NCI-H1436 (cell line): ENCODE results near the gene TCF7L1.

Experiments
- DNase-seq: peaks from one replicate; lab custom pipeline; 2025; lab: John Stamatoyannopoulos, UW

Gene TCF7L1

DNA sequence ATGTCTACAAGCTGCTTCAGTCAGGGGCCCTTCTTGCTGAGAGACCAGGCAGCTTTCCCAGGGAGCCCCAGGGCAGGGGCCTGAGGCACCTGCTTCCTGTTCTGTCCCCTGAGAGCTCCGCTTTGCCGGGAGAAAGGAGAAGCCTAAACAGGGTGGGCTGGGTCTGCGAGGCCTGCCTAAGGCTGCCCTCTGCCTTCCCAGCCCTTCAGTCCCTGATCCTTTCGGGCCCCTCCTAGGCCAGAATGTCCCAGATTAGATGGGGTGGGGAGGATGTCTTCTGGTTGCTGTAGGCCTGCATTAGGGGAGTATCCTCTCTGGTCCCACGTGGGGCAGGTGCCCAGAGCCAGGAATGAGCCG lies 122.2 kb downstream of the TCF7L1 start:
- peak; percentile 69 for DNase-seq

GRCh38 chr2:85255813-85256594 lies 122.8 kb downstream of the TCF7L1 start:
- no peak for DNase-seq

DNA sequence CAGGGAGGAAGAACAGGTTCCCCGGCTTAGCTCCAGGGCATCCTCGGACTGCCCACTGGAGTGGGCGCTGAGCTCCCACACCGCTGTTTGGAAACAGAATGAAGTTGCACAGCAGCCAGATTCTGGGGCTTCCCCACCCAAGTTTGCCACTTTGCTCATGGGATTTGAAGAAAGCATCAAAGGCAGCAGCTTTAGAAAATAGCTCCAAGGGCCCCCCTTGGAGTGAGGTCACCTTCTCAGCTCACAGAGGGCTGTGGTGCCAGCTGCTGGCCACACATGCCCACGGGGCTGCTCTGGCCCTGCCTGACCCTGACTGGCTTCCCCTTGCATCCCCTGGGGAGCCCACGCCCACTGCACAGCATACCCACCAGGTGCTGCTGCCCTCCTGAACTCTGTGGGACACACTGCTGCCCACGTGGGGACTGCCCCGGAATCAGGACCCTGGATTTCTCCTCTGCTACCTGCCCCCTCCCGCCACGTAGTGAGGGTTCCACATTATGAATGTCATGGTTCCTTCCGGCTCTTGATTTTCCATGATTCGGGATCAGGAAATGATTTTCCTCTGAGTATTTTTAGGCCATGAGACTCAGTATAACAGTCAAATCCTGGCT lies 124.3 kb downstream of the TCF7L1 start:
- no peak for DNase-seq

DNA sequence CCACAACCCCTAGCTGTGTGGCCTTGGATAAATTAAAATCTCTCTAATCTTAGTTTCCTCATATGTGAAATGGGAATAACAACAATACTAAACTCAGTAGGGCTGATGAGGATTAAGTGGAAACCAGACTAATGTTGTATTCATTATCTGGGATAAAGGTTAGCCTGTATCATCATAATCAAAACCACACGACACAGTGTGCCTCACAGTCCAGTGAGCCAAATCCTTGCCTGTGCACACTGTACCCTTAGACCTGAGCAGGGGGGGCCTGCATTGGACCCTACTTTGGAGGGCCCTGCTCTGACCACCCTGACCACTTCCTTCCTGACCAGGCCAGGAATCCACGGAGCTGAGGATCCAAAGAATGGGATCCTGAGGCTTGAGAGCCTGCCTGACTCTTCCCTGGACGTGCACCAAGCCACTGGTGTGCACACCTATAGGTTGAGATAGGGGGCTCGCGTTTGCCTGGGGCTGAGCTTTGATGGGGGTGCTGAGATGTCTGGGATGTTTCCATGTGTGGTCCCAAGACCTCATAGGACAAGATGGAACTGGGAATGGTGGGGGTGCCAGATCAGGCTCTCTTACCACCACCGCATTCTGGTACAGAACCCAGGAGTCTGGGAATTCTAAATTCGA lies 124.9 kb downstream of the TCF7L1 start:
- no peak for DNase-seq

GRCh38 chr2:85259101-85259590 lies 126.0 kb downstream of the TCF7L1 start:
- DNase-seq, result no peak

- DNase-seq, result no peak
Measured at GRCh38 chr2:85259879-85260278, 126.7 kb downstream of the TCF7L1 start.

DNA sequence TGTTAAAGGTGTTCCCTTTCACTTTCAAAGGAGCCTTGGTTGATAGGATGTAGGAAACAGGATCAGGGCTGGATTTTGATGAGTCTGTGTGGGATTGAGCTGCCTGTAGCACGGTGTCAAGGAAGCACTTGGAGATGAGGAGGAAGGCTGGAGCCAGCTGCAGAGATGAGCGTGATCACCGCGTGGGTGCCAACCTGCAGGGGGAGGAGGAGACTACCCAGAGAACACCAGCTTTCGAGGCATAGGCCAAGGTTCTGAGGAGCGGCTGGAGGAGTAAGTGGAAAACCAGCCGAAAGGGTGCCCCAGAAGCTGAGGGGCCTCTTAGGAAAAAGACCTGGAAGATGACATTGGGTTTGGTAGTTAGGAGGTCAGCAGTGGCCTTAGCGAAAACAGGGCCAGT lies 130.4 kb downstream of the TCF7L1 start:
- DNase-seq, result no peak

- DNase-seq, result no peak
Measured at GRCh38 chr2:85264471-85264870, 131.3 kb downstream of the TCF7L1 start.

- no peak for DNase-seq
Measured at GRCh38 chr2:85265304-85265703, 132.1 kb downstream of the TCF7L1 start.

- no peak for DNase-seq
Measured at GRCh38 chr2:85266146-85267041, 133.2 kb downstream of the TCF7L1 start.

DNA sequence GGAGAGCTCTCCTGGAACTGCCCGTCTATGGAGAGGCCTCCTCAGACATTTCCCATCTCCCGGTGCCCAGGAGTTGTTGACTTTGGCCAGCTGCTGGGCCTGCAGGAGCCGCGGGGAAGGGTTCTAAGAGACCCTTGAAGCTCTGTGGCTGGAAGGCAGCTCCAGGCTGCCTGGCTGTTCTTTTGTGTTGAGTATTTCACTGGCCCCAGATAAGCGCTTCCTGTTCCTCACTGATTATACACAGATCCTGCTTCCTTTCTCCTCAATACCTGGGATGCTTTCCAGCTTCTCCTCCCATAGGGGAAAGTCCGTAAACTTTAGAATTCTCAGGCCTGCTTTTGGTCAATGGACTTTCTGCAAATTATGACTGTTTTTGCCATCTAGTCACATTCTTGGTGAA lies 136.8 kb downstream of the TCF7L1 start:
- DNase-seq, result no peak

DNA sequence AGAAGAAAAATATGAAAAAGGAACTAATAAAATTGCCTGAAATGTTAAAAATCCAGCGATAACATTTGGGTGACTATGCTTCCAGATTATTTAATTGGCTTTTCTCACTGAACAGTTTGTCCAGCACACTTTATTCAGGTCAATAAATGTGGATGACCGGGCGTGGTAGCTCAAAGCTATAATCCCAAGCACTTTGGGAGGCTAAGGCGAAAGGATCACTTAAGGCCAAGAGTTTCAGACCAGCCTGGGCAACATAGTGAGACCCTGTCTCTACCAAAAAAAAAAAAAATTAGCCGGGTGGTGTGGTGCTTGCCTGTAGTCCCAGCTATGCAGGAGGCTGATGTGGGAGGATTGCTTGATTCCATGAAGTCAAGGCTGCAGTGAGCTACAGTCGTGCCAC lies 139.2 kb downstream of the TCF7L1 start:
- no peak for DNase-seq

- DNase-seq, result no peak
Measured at GRCh38 chr2:85273738-85274731, 140.8 kb downstream of the TCF7L1 start.

GRCh38 chr2:85275984-85276540 lies 142.9 kb downstream of the TCF7L1 start:
- no peak for DNase-seq

DNA sequence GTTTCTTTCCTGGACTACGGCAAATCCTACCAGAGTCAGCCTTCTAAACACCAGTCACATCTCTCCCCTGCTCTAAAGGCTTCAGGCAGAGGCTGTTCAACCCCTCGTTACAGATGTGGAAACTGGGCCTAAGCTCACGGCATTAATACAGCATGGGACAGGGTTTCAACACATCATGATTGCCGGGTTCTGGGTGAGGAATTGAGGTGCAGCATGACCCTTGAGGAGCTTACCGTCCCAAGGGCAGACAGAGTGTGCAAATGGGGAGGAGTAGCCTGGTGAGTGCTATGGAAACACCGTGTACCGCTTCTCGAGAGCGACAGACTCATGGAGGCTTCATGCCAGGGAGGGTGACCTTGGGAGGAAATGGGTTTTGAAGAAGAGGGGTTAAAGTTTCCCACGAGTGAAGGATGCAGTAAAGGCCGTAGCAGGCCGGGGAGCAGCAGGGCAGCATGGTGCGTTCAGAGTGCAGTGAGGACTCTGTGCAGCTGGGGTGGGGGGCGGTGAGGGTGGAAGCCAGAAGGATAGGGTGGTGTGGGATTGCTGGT lies 143.5 kb downstream of the TCF7L1 start:
- DNase-seq, result no peak

DNA sequence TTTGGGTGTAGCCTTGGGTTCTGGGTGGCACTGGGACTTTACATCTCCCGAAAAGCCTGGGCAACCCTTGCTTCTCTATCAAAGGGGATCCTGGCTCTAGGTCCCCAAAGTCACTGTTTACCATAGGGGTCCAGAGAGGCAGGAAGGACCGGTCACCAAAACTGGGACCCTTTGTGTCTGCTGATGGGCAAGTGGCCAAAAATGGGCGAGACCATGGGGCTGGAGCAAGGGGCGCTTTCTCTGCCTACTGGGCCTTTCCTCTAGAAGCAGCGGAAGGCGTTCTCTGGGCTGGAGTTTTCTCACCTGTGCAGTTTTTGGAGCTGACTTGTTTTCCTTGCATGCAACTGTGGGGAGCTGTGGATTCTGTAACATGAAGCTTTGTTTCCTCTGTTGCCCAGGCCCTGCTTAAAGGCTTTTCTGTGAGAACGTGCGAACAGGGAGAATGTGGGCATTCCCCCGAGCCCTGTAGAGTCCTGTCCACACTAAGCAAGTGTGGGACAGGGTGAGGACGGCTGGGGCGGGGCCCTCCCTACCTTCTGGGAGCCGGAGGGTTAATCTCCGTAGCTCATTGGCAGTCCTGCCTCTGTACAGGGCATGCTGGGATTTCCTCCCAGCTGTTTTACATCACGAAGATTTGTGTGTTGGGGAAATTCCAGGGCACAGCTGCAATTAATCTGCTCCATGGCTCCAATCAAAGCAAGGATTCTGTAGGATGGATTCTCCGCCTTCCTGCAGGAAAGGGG lies 144.4 kb downstream of the TCF7L1 start:
- no peak for DNase-seq

- DNase-seq, result no peak
Measured at GRCh38 chr2:85278361-85278760, 145.2 kb downstream of the TCF7L1 start.

DNA sequence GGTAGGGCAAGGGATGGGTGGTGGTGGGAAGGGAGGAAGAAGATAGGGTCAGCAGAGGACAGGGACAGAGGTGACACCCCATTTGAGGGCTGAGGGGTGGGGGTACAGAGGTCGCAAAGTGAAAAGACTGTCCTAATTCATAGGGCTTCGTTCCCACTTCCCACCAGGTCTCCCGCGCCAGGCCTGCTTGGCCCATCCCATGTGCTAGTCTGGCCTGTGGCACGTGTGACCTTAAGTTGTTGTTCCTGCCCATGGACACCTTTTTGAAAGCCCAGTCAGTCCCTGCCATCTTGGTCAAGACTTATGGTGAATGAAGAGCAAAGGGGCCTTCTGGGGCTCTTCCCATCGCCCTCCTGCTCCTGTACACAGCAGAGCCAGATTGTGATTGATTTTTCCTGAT lies 148.4 kb downstream of the TCF7L1 start:
- no peak for DNase-seq

DNA sequence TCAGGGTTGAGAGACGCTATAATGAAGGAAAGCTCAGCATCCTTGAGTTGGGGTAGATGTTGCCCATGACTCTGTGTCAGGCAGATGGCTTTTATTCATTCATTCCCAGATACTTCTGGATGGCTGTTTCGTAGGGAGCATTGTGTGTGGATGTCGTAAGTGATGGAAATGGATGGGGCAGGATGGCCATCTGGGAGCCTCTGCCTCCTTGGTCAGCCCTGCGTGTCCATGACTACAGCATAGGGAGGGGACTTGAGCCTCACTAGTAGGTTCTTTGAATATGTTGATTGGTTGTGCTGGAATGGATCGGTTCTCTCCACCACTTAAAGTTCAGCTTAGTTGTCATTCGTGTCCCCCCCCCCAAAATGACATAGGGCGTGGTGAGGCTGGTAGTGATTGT lies 149.7 kb downstream of the TCF7L1 start:
- DNase-seq, result no peak

DNA sequence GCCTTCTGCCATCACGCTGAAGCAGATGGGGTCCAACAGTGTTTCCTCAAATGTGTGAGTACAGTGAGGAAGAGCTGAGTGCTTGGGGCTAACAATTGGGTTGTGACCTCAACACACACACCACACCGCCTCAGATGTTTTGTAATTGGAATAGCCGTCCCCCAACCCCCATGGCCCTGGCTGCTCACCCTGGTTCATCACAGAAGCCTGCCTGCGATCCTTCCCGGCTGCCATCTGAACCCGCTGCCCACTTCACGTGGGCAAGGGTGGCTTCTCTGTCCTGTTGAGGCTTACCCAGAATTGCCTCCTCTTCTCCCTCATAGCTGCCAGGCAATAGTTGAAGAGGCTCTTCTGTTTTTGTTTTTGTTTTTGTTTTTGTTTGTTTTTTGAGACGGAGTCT lies 150.4 kb downstream of the TCF7L1 start:
- no peak for DNase-seq
